HG02884 (cell line): ENCODE data around the gene ASB6.

ENCODE experiments used
- ATAC-seq: cut with Tn5 transposase; IDR thresholded peaks from one replicate; pipeline ENCODE4 v1.9.1; 2021; ENCODE audit warnings: mild to moderate bottlenecking, moderate library complexity; ENCODE audit not compliant: unreplicated experiment

The ASB6 gene, protein sequence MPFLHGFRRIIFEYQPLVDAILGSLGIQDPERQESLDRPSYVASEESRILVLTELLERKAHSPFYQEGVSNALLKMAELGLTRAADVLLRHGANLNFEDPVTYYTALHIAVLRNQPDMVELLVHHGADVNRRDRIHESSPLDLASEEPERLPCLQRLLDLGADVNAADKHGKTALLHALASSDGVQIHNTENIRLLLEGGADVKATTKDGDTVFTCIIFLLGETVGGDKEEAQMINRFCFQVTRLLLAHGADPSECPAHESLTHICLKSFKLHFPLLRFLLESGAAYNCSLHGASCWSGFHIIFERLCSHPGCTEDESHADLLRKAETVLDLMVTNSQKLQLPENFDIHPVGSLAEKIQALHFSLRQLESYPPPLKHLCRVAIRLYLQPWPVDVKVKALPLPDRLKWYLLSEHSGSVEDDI

GRCh38 chr9:129641750-129642585 is at the start of gene ASB6:
Gene ASB6 (minus strand): TSS chr9:129642151. CDS start chr9:129641999, 152 bp downstream.
- peak; percentile 84 for ATAC-seq

DNA sequence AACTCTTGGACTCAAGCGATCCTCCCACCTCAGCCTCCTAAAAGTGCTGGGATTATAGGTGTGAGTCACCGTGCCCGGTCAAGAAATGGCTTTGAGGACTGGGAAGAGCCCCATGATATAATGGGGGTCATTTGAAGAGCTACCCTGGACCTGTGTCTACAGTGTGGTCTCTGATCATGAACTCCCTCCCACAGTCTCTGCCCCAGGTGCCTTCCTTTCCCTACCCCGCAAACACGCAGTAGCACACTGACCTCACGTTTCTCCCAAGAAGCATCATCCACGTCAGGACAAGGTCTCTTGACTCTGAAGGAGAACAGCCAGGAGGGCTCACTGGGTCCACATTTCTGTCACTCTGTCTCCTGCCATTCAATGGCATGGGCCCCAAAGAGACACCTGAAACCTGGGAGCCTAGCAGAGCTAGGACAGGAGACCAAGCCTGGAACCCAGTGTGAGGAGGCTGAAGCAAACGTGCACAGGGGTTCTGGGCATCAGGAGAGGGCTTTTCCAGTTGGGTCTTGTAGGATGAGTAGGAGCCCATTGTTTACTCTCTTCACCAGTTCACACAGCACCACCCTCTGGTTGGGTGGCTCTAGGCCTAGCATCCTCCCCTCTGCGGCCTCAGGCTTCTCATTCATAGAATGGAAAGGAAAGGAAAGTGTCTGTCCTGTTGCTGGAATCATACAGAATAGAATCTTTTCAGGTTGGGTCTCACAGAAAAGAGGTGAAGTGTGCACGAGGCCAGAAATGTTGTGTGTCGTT is 46.5 kb upstream of the ASB6 start:
- no peak for ATAC-seq

- no peak for ATAC-seq
Observed at GRCh38 chr9:129687391-129687790, 45.4 kb upstream of the ASB6 start.

GRCh38 chr9:129686736-129687135 is 44.8 kb upstream of the ASB6 start:
- ATAC-seq, result no peak

DNA sequence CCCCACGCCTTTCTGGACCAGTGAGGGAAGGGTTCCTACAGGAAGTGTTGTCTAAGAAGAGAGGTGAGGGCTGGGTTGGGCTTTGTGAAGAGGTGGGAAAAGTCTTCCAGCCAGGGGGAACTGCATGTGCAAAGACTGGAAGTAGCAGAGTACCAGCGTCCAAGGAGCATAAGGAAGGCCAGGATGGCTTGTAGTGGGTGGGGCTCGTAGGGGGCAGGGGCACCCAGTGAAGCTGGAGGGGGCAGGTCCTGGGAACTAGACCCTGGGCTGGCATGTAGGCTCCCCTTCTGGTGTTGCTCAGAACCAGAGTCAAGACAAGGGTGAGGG is 43.9 kb upstream of the ASB6 start:
- no peak for ATAC-seq

DNA sequence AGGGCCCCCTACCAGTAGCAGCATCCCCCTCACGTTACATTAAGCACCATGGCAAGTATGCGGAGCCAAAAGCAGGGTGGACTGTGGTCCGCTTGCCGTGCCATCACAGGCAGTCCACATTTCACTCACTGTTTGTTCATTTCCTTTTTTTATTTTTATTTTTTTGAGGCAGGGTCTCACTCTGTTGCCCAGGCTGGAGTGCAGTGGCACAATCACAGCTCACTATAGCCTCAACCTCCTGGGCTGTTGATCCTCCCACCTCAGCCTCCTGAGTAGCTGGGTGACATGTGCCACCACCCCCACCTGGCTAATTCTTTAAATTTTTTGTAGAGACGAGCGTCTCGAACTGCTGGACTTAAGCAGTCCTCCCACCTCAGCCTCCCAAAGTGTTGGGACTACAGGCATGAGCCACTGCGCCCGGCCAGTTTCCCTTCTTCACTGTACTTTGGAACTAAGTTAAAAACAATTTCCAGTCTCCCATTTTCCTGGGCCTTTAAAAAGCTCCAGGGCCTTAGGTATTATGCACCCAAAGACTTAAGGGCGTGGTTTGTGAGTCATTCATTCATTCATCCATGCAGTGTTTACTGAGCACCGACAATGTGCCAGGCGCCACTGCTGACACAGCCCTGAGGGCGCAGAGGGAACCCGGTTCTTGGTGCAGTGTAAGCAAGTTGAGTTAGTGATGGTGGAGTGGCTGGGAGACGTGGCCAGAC is 43.4 kb upstream of the ASB6 start:
- no peak for ATAC-seq

- no peak for ATAC-seq
Observed at GRCh38 chr9:129682381-129682780, 40.4 kb upstream of the ASB6 start.

- no peak for ATAC-seq
Observed at GRCh38 chr9:129681924-129682323, 40.0 kb upstream of the ASB6 start.

- ATAC-seq, result no peak
Observed at GRCh38 chr9:129679537-129679936, 37.6 kb upstream of the ASB6 start.

DNA sequence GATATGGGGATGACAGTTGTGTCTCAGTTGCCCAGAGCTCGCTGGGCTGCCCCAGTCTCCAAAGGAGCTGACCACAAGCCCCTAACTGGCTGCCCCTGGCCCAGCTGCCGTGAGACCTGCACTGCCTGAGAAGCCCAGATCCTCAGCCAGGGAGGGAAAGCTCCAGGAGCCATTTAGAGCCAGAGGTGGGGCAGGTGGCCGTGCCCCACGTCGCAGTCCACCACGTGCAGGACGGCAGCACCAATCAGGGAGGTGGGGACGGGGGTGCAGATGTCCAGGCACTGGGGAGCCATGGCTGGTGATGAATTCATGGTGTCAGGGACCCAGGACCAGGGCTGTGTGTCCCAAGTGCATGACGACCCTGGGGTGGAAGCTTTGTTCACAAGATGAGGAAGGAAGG is 36.9 kb upstream of the ASB6 start:
- no peak for ATAC-seq

GRCh38 chr9:129677456-129677855 is 35.5 kb upstream of the ASB6 start:
- no peak for ATAC-seq

DNA sequence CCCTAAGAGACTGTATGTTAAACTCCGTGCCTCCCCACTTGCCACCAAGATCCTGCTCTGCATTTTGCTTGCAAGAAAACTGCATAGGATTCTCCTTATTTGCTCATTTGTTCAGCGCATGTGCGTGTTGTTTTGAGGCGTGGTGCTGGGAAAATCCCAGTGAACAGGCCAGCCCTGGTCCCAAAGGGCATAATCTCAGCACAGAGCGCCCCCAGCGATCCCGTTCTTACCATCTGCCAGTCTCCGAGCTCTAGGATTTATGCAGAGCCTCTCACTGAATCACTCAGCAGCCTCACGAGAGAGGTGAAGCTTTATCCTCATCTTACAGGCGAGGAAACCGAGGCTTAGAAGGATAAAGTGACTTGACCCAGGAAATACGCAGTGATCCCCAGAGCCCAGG is 35.0 kb upstream of the ASB6 start:
- no peak for ATAC-seq

- no peak for ATAC-seq
Observed at GRCh38 chr9:129676287-129676686, 34.3 kb upstream of the ASB6 start.

- ATAC-seq, result no peak
Observed at GRCh38 chr9:129675620-129676019, 33.7 kb upstream of the ASB6 start.

DNA sequence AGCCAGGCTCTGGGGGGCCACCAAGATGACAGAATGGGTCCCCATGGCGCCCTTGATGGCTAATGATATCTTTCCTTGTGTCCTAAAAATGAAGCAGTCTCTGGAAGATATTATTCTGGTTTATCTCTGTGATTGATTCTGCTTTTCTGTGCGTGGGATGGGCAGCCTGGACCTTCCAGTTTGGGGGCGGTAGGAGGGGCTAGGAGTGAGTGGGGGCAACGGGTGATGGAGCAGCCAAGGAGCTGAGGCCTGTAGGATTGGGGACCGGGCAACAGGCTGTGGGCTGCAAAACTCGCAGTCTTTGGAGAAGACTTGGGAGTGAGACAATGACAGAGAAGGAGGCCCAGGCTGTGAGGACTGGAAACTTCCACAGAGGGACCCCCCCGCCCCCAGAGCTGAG is 32.3 kb upstream of the ASB6 start:
- ATAC-seq, result no peak

GRCh38 chr9:129673602-129674001 is 31.7 kb upstream of the ASB6 start:
- no peak for ATAC-seq

- ATAC-seq, result no peak
Observed at GRCh38 chr9:129672702-129673101, 30.8 kb upstream of the ASB6 start.

GRCh38 chr9:129671519-129671918 is 29.6 kb upstream of the ASB6 start:
- no peak for ATAC-seq

GRCh38 chr9:129671065-129671464 is 29.1 kb upstream of the ASB6 start:
- ATAC-seq, result no peak

- no peak for ATAC-seq
Observed at GRCh38 chr9:129669946-129670345, 28.0 kb upstream of the ASB6 start.
